ENCODE results near the gene CXCR2.
"Not testable (repeated sequence)": the region's sequence is repeated elsewhere in the genome, so short reads cannot be mapped to it uniquely, and the experiment has no call there.

The CXCR2 gene

GRCh38 chr2:218125626-218126080 is at the start of gene CXCR2:
Gene CXCR2 (plus strand): TSS chr2:218126028. CDS start chr2:218134802, 8,774 bp downstream.
- DNase-seq = no peak

DNA sequence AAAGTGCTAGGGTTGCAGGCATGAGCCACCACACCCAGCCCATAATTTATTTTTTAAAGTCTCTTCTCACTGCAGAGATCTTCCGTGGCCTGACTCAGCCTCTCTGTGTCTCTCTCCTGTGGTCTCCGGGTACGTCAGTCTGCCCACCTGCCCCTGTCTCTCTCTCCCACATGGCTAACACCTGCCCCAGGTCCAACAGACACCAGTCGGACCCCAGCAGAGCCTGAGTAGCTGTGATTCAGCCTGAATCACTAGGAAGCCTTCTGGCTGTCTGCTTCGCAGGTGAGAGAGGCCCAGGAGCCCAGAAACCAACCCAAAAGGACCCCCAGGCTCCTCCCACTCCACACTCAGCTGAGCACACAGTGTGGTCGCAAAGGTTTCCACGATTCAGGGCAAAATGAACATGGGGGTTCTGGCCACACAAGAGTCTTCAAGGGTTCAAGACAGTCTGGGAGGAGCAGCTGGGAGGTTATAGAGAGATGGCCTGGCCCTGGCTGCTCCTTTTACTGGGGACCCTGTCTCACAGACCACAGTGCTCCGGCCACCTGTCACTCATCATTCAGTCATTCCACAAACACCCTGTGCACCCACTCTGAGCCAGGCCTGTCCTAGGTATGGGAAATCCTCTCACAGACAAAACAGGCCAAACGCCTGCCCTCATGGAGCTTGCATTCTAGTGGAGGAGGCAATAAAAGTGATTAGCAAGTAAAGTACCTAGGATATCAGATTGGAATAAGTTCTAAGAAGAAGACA is 48.2 kb upstream of the CXCR2 start:
- DNase-seq = no peak

- no peak for DNase-seq
These were observed 45.6 kb upstream of the CXCR2 start for GRCh38 chr2:218079943-218080913.

DNA sequence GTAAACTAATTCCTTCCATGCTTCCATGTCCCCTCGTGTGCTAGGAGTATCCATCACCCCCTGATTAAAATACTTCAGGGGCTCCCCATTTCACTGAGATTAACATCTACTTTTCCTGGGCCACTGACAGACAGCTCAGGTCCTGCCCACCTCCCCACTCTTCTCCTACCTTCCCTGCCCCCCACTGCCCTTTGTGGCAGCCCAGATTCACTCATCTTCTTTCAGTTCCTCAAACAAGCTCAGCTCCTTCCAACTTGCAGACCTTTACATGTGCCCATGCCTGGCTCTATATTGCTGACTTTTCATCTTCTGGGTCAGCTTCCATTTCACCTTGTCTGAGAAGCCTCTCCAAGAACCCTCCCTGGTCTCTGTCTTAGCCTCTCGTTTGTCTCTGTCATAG is 44.8 kb upstream of the CXCR2 start:
- no peak for DNase-seq

DNA sequence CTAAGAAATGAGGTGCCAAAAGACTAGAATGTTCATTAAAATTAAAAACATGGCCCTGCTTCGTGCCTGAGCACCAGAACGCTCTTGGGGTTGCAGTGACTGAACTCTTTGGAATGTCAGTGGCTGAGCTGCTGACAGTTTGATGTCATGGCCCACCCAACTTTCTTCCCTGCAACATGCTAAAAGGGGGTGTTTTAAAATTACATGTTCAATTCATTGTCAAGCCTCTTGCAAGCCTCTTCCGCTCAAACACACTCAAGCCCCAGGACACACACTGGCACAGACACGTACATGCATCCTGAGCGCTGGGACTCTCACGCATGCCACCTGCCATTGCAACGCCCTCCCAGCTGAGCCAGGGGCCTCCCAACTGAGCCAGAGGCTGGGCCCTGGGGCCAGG is 44.1 kb upstream of the CXCR2 start:
- no peak for DNase-seq

GRCh38 chr2:218082586-218083351 is 43.1 kb upstream of the CXCR2 start:
- no peak for DNase-seq

DNA sequence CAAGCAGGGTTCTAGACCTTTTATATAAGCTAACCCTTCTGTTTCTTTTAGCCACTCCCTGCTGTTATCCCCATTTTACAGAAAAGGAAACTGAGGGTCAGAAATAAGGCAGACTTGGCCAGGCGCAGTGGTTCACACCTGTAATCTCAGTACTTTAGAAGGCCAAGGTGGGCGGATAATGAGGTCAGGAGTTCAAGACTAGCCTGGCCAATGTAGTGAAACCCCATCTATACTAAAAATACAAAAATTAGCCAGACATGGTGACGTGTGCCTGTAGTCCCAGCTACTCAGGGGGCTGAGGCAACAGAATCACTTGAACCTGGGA is 42.5 kb upstream of the CXCR2 start:
- no peak for DNase-seq

DNA sequence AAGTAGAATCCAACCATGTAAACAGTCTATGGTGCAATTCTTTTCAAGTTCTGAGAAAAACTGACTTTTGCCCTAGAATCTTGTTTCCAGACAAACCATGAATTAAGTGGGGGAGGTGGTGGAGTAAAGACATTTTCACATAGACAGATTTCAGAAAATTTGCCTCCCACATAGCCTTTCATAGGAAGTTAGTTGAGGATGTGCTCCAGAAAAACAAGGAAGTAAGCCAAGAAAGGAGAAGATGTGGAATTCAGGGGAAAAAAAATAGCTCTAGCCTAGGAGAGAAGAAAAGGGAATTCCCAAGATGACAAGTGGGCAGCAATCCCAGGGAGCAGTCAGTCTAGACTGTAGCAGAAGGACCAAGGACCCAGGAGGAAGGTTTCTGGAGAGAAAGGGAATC is 39.4 kb upstream of the CXCR2 start:
- DNase-seq = no peak

- DNase-seq = no peak
These were observed 36.6 kb upstream of the CXCR2 start for GRCh38 chr2:218089259-218089658.

DNA sequence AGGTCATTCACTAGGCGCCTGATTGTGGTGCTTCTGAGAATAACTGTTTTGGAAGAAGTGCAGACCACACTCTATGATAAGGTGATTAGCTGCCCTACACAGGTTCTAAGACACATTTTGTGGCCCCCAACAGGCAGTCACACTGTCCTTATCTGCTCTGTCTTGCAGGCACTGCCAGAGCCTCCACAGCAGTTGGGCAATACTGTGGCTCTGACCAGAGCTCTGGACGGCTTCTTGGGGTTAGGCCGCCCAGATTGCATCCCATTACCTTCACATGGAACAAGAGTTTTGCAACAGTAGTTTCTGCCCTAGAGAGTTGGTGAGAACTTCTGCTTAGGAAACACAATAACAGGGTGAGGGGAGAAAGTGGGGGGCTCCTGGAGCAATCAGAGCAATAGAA is 34.1 kb upstream of the CXCR2 start:
- no peak for DNase-seq

DNA sequence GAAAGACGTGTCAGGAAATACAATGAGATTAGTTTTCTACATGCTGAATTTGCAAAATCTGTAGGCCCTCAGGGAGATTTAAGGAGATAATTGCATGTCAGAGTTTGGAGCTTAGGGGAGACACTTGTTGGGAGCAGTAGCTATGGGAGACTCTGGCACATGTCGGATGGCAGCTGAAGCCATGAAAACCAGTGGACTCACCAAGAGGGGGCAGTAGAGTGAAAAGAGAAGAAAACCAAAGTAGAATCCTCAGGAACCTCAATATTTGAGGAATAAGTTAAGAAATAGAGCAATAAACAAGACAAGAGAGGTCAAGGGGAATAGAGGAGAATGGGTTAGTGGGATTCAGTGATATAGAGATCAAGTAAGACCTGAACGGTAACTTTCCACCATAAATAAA is 31.9 kb upstream of the CXCR2 start:
- DNase-seq = no peak

DNA sequence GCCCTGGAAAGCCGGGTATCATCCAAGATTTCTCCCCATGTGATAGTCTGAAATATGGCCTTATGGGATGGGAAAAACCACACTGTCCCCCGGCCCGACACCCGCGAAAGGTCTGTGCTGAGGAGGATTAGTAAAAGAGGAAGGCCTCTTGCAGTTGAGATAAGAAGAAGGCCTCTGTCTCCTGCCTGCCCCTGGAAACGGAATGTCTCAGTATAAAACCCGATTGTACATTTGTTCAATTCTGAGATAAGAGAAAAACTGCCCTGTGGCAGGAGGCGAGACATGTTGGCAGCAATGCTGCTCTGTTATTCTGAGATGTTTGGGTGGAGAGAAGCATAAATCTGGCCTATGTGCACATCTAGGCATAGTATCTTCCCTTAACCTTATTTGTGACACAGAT is 30.0 kb upstream of the CXCR2 start:
- DNase-seq = no peak

DNA sequence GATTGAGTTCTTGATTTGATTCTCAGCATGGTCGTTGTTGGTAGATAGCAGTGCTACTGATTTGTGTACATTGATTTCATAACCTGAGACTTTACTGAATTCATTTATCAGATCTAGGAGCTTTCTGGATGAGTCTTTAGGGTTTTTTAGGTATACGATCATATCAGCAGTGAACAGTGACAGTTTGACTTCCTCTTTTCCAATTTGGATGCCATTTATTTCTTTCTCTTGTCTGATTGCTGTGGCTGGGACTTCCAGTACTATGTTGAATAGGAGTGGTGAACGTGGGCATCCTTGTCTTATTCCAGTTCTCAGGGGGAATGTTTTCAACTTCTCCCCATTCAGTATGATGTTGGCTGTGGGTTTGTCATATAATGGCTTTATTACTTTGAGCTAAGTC is 27.9 kb upstream of the CXCR2 start:
- no peak for DNase-seq

- DNase-seq = not testable (repeated sequence)
These were observed 17.0 kb upstream of the CXCR2 start for GRCh38 chr2:218108834-218109233.

DNA sequence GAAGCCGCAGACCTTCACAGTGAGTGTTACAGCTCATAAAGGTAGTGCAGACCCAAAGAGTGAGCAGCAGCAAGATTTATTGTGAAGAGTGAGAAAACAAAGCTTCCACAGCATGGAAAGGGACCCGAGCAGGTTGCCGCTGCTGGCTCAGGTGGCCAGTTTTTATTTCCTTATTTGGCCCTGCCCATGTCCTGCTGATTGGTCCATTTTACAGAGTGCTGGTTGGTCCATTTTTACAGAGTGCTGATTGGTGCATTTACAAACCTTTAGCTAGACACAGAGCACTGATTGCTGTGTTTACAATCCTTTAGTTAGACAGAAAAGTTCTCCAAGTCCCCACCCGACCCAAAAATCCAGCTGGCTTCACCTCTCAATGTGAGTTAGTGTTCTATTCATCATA is 4.0 kb upstream of the CXCR2 start:
- not testable (repeated sequence) for DNase-seq

DNA sequence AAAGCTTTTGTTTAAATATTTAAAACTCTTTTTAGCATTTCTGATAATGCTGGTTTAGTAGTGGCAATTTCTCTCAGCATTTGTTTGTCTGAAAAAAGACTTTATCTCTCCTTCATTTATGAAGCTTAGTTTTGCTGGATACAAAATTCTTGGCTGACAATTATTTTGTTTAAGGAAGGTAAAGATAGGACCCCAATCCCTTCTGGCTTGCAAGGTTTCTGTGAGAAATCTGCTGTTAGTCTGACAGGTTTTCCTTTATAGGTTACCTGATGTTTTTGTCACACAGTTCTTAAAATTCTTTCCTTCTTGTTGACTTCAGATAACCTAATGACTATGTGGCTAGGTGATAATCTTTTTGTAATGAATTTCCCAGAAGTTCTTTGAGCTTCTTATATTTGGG is 3.5 kb upstream of the CXCR2 start:
- not testable (repeated sequence) for DNase-seq

DNA sequence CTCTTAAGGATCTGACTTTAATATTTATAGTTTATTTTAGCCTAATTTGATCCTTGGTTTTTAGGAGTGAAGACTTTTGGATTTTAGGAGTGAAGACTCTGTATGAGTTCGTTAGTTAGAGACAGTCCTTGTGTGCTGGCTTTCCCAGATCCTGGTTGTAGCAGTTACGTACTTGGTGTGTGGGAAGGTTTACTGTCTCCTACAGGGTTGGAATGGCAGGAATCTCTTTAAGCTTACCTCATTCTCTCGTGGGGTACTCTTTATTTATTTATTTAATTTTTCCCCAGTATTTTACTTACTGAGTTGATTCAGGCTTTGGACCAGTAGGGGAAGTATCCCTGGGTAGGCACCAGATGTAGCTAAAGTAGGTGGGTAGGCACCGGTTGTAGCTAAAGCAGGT is 1.8 kb upstream of the CXCR2 start:
- no peak for DNase-seq

GRCh38 chr2:218125095-218125494 is 733 bp upstream of the CXCR2 start:
- no peak for DNase-seq

- no peak for DNase-seq
These were observed 2.2 kb downstream of the CXCR2 start for GRCh38 chr2:218127929-218128455.

DNA sequence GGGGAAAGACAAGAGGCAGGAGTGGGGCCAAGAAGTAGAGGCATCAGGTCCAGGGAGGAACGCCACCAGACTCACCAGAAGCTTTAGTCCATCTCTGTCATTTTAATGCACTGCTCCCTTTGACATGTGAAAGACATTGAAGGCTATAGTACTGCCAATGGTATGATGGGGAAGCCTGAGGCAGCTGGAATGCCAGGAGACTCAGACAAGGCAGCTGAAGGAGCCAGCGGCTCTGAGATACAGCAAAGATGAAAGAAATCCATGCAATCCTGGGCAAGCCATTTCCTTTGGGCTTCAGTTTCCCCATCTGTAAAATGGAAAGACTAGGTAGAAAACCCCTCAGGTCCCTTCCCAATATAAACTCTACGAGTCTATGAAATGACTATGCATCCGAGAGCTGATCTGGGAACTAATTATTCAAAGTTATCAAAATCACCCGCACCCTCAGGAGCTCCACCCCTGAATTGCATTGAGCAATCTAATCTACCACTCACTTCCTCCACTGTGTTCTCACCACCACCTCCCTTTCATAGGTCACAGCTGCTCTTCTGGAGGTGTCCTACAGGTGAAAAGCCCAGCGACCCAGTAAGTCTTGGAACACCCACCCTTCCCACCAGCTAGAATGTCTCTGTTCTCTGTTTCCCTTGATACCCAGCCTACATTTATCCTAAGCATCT is 3.1 kb downstream of the CXCR2 start:
- no peak for DNase-seq

- DNase-seq = no peak
These were observed 3.8 kb downstream of the CXCR2 start for GRCh38 chr2:218129458-218130135.

DNA sequence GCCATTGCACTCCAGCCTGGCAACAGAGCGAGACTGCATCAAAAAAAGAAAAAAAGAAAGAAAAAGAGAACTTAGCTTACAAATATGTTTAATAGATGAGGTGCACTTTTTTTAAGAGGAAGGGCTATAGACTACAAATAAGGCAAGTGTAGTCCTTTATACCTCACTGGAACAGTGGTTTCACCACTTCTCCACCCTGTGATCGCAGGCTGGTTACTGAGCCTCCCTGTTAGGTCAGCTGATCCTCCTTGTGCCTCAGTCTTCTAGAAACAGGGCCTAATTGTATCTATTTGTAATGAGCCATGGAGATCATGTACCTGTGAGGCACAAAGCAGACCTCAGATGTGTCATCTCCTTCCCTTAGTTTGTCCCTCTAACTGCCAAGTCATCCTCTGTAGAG is 4.5 kb downstream of the CXCR2 start:
- DNase-seq = no peak
